Measurements from ENCODE around the gene CFAP57. TPM values are rescaled to one million over a fixed set of nuclear protein-coding genes. Genes with fewer than 3 reads are reported as not detected.

CFAP57 gene
- total and polyA plus RNA-seq, 2 of the 8 experiments (the other 6 are each of a cell fraction or from before 2014, with no cell fraction given) = 0.20 to 0.80 TPM

- no peak overlapping the region for H3K23ac ChIP-seq (ENCODE audit: insufficient read length)
- peak overlapping the region; percentile 100 for H2BK12ac ChIP-seq (ENCODE audit: low read depth, low read length)
- H3K56ac ChIP-seq (replicated peaks; ENCODE audit: insufficient read length, low read depth, low read length) = no peak overlapping the region
- no peak overlapping the region for H4K5ac ChIP-seq (ENCODE audit: insufficient read length, low read depth, low read length)
- POLR2A ChIA-PET (ENCODE audit: partially characterized antibody) = interaction anchor here (0.7 to 2.8 kb wide), 7 partner anchors 9 to 390 kb away, joined by 3 to 12 read pairs (median 4); partner anchors contain the start of genes CDC20 and ERMAP
- 37% methylated on average over 10 of the region's 10 CpGs; no CpG with 5 or more reads in 1 of the 2 experiments for WGBS, 2 experiments (ENCODE audit: extremely low coverage in 1 of 2, insufficient coverage in 1 of 2, insufficient read length in 1 of 2, insufficient replicate concordance in 2 of 2, low coverage in 1 of 2, low lambda C conversion rate in 2 of 2, missing lambda C conversion rate in 1 of 2)
- H2AFZ ChIP-seq (ENCODE audit: low read length) = peak overlapping the region; percentile 75; the same call in 1 of the 2 replicates
- H3K23me2 ChIP-seq (ENCODE audit: low read depth, low read length) = no peaks in the 10 kb centered on the region
- H3K4me3 ChIP-seq (ENCODE audit: extremely low read depth in 1 of 4, insufficient read depth in 2 of 4, low read depth in 3 of 4, low read length in 4 of 4) = no peak overlapping the region
- H3K27ac ChIP-seq (ENCODE audit: low read depth, low read length) = peak overlapping the region; percentile 56
- H3K4me1 ChIP-seq (replicated peaks in 1 of 4; ENCODE audit: control insufficient read depth in 3 of 4, insufficient read depth in 4 of 4, low read length in 3 of 4) = peaks cover 4 to 13% (median 11%) of the 10 kb centered on the region in 4 experiments
- H3K36me3 ChIP-seq (ENCODE audit: control insufficient read depth in 2 of 4, insufficient read depth in 4 of 4, low read length in 3 of 4) = no peaks in the 10 kb centered on the region
- peak overlapping the region; percentile 80 for H2BK20ac ChIP-seq (ENCODE audit: low read length)
- peak overlapping the region; percentile 67 for H2BK120ac ChIP-seq (replicated peaks; ENCODE audit: low read depth, low read length)
- CTCF ChIA-PET (ENCODE audit: partially characterized antibody) = interaction anchor here (0.8 to 3.5 kb wide), 6 partner anchors 9 to 208 kb away, joined by 3 to 14 read pairs (median 4); no protein-coding TSS in a partner anchor
- peak overlapping the region; percentile 85 for H2AK5ac ChIP-seq (ENCODE audit: low read depth, low read length)
- no peaks in the 10 kb centered on the region for H3K27me3 ChIP-seq (replicated peaks in 1 of 4; ENCODE audit: control insufficient read depth in 3 of 4, extremely low read depth in 1 of 4, insufficient read depth in 3 of 4, low read length in 3 of 4)
- H4K8ac ChIP-seq (ENCODE audit: extremely low read depth, insufficient read depth, low read length) = no peak overlapping the region
- H2BK15ac ChIP-seq (ENCODE audit: low read length) = no peak overlapping the region
- peak overlapping the region; percentile 49; the same call in 1 of the 2 replicates for H3K18ac ChIP-seq (ENCODE audit: extremely low read depth, low read length)
- H3K79me2 ChIP-seq (ENCODE audit: control insufficient read depth in 1 of 2, insufficient read depth in 2 of 2, low read length in 2 of 2) = no peaks in the 10 kb centered on the region
- FAIRE-seq (no peak), DNase-seq (ENCODE audit: low read depth in 1 of 2, low spot score in 2 of 2) (peak in 1 of 2 experiments; percentile 89)
- no peaks in the 10 kb centered on the region for H4K20me1 ChIP-seq (replicated peaks in 1 of 2; ENCODE audit: control insufficient read depth in 1 of 2, insufficient read depth in 2 of 2, low read length in 2 of 2)
- peak overlapping the region; percentile 43 to 67 for H3K4me2 ChIP-seq (ENCODE audit: insufficient read depth in 1 of 2, low read depth in 2 of 2, low read length in 2 of 2)
- H3K79me1 ChIP-seq (ENCODE audit: low read depth, low read length) = no peaks in the 10 kb centered on the region
- H3K4ac ChIP-seq (replicated peaks; ENCODE audit: insufficient read length, low read depth, low read length) = peak overlapping the region; percentile 0
- H3K9me3 ChIP-seq (ENCODE audit: insufficient read depth in 2 of 2, low read depth in 1 of 2, low read length in 1 of 2) = no peaks in the 10 kb centered on the region
- no peak overlapping the region for H3K14ac ChIP-seq (ENCODE audit: insufficient read length)
- H3K9ac ChIP-seq (replicated peaks in 1 of 4; ENCODE audit: extremely low read depth in 1 of 4, low read depth in 3 of 4, low read length in 3 of 4) = peak overlapping the region in 2 of 4 experiments; percentile 8 to 32; a peak in 1 of 7 replicates
- peak overlapping the region; percentile 91 for H2BK5ac ChIP-seq (ENCODE audit: low read depth, low read length)
- H4K91ac ChIP-seq (replicated peaks; ENCODE audit: insufficient read length, low read length) = peak overlapping the region; percentile 84
- TF ChIP-seq TBP (IDR thresholded peaks at IDR 0.05; ENCODE audit: low read depth, low read length) (0 out of 2 replicates have a peak, but pooled peaks have one; percentile 42), EP300 (IDR thresholded peaks at IDR 0.05; ENCODE audit: borderline replicate concordance in 1 of 2, low read depth in 2 of 2, low read length in 2 of 2) (peak in 1 of 2 experiments; percentile 30; a peak in 1 of 3 replicates), HDAC6 (IDR thresholded peaks at IDR 0.05; ENCODE audit: low read depth, low read length) (no peak), USF2 (IDR thresholded peaks at IDR 0.05; ENCODE audit: low read length) (no peak), SP2 (IDR thresholded peaks at IDR 0.05; ENCODE audit: low read length) (no peak), NANOG (IDR thresholded peaks at IDR 0.05; ENCODE audit: insufficient read depth, low read depth, low read length, poor library complexity, severe bottlenecking) (no peak), POLR2AphosphoS5 (IDR thresholded peaks at IDR 0.05; ENCODE audit: low read depth, low read length) (peak; percentile 54; the same call in 1 of the 2 replicates), SP4 (IDR thresholded peaks at IDR 0.05; ENCODE audit: low read length) (no peak), CBX8 (IDR thresholded peaks at IDR 0.05; ENCODE audit: borderline replicate concordance, low read depth, low read length) (no peak), TEAD4 (IDR thresholded peaks at IDR 0.05; ENCODE audit: low read depth, low read length) (peak; percentile 96), CBX5 (IDR thresholded peaks at IDR 0.05; ENCODE audit: low read depth, low read length) (no peak)
Measured at GRCh38 chr1:43206600-43207228, 34.6 kb downstream of the CFAP57 start.

Data from H1 (cell line).